Measurements from ENCODE around the gene SMIM8.
"Not testable (repeated sequence)": the region's sequence is repeated elsewhere in the genome, so short reads cannot be mapped to it uniquely, and the experiment has no call there.

DNA sequence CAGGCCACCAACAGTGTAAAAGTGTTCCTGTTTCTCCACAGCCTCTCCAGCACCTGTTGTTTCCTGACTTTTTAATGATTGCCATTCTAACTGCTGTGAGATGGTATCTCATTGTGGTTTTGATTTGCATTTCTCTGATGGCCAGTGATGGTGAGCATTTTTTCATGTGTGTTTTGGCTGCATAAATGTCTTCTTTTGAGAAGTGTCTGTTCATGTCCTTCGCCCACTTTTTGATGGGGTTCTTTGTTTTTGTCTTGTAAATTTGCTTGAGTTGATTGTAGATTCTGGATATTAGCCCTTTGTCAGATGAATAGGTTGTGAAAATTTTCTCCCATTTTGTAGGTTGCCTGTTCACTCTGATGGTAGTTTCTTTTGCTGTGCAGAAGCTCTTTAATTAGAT, 1.5 kb downstream of the SMIM8 start:
- TF ChIP-seq EZH2phosphoT487, EZH2 (IDR thresholded peaks at IDR 0.05): not testable (repeated sequence)
- TF ChIP-seq, protein P1, sequence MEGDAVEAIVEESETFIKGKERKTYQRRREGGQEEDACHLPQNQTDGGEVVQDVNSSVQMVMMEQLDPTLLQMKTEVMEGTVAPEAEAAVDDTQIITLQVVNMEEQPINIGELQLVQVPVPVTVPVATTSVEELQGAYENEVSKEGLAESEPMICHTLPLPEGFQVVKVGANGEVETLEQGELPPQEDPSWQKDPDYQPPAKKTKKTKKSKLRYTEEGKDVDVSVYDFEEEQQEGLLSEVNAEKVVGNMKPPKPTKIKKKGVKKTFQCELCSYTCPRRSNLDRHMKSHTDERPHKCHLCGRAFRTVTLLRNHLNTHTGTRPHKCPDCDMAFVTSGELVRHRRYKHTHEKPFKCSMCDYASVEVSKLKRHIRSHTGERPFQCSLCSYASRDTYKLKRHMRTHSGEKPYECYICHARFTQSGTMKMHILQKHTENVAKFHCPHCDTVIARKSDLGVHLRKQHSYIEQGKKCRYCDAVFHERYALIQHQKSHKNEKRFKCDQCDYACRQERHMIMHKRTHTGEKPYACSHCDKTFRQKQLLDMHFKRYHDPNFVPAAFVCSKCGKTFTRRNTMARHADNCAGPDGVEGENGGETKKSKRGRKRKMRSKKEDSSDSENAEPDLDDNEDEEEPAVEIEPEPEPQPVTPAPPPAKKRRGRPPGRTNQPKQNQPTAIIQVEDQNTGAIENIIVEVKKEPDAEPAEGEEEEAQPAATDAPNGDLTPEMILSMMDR (IDR thresholded peaks at IDR 0.05), result not testable (repeated sequence)

Measured in neural progenitor cell (in vitro differentiated cells).